ENCODE results near the gene UPP2.

GRCh38 chr2:158184001-158184400 is 82.3 kb downstream of the UPP2 start:
- TF ChIP-seq CTCF (IDR thresholded peaks at IDR 0.05) (no peak), POLR2A (IDR thresholded peaks at IDR 0.05) (no peak)

Data from uterus (tissue), 2 donors.